Activated effector memory CD4-positive, alpha-beta T cell treated with anti-CD3 and anti-CD28 coated beads, Interleukin-2, amount 50 U/mL, for 16 hours (primary cell): ENCODE data around the gene CACHD1.

Experiments
- DNase-seq: peaks from one replicate; pipeline ENCODE4 v3.0.0-alpha.2; 2020

CACHD1 gene

DNA sequence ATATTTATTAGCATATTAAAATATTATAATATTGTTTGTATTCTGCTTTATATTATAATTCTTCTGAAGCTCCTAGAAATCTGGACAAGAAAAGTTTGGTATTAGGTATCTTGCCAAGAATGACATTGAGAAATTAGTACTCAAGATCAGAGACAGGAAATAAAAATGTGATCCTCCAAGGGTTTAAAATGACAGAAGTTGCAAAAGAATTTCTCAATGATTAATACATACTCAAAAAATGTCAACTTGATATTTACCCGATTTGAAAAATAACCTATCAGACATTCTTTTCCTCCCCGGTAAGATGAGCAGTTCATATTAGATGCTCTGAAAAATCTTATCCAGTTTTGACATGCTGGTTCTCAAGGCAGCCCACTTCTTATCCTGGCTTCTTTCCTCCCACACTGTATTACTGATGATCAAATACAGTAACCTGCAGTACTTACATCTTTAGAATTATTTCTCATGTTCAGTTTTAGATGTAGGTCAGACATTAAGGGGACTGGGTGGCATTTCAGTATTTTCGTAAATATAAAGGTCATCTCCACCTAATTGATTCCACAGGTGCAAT, 55.3 kb downstream of the CACHD1 start:
- no peak for DNase-seq

DNA sequence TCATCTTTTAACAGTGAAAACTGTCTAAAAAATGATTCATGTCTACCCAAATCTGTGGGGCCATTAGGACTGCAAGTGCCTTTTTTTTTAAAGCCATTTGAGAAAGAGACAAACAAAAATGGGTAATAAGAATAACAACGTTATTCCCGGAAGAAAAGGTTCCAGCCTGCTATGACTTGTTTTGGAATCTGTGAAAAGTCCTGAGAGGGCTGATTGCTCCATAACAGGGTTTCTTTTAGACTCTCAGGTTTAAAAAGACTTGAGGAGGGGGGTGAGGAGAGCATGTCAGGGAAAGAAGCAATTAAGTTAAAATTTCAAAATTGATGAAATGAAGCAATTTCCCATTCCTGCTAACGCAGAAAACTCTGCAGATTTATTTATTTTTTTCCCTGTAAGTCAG, 56.4 kb downstream of the CACHD1 start:
- DNase-seq: no peak

DNA sequence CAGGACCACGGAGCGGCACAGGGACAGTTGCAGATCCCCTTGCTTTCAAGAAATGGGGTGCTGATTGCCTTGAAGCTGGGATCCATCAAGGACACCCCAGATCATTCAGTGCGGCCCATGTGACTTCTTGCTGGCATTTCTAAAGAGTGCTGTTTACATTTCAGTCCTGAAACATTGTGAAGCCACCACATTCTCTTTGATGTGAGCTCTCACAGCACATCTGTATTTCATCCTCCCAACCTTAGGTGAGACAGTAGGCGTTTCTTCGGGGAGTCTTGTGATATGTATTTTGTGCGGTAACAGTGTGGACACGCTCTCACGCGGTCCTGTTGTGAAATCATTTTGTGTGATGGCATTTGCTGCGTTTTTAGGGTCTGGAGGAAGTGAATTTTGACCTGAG, 57.2 kb downstream of the CACHD1 start:
- no peak for DNase-seq

DNA sequence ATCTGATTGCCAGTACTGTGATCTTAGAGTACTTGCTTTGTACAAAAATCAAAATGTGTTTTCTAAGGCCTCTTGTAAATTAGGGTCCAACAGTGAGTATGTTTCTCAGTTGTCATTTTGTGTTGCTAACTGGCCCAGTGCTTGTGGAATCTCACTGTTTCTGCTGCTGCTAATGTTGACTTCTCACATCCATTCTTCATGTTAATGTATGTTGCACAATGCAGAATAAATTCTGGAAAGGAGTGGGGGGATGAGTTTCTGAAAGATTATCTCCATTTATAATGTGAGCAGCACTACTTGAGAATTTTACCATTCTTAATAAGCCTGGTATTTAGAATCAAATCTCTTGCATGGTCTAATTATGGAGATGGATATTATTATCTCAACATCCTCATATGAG, 57.9 kb downstream of the CACHD1 start:
- DNase-seq: no peak

DNA sequence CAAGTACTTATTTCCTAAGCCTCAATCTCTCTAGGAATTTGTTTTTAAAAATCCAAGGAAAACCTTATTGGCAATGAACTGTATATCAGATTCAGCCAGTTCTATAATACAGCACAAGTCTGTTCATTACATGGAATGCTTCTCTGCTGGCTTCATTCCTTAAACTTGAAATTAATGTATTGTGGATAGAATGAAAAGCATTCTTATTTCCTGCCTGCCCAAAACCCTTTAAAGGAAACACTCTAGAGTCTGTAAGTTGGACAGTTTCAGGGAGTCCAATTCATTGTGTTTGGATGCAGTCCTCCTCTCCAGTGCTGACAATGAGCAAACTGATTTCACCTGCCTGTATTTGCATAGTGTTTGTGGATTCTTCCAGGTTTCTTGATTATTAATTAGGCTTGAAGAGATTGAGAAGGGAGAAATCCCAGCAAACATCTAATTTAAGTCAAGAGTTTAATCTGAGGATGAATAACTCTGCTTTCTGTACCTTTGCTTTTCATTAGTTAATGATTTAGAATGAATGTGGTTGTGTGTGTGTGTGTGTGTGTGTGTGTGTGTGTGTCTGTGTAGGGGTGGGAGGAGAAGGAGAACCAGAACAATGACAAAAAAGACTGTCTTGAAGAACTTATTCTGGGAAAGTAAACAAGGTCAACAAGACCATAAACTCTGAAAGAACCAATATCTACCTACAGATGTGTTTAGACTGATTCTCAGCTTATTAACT, 61.2 kb downstream of the CACHD1 start:
- no peak for DNase-seq

GRCh38 chr1:64532646-64533045, 62.7 kb downstream of the CACHD1 start:
- DNase-seq: no peak

DNA sequence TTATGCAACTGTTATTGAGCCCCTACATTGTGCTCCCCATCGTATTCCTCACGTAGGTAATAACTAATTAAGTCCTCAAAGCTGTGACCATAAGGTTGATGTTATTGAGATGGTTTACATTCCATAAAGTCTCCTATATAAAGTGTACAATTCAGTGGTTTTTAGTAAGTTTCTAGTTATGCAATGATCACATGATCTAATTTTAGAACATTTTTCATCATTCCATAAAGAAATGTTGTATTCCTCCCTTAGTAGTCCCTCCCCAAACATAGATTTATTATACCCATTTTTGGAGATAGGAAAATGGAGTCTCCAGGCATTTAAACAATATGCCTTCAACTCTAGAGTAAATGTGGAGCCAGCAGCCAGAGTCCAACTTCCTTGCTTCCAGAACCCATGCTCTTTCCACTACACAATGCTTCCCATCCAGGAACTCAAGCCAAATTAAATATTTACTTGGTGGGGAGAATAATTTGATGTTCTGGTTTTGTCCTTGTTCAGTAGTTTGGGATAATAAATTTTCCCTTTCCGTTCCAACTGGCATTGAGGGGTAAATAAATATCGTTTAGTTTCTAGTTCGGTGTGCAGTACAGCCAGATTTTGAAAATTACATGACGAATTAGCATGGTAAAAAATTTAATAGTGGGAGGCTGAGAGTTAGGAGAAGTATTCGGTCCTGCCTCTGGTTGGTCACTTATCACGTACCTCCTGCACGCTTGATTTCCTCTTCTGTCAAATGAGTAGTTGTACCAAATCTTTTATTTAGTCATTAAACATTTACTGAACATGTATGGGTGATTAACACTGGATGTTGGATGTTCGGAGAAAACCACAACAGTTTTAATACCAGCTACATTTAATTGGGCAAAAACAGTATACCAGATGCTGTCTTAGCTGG, 66.3 kb downstream of the CACHD1 start:
- no peak for DNase-seq

DNA sequence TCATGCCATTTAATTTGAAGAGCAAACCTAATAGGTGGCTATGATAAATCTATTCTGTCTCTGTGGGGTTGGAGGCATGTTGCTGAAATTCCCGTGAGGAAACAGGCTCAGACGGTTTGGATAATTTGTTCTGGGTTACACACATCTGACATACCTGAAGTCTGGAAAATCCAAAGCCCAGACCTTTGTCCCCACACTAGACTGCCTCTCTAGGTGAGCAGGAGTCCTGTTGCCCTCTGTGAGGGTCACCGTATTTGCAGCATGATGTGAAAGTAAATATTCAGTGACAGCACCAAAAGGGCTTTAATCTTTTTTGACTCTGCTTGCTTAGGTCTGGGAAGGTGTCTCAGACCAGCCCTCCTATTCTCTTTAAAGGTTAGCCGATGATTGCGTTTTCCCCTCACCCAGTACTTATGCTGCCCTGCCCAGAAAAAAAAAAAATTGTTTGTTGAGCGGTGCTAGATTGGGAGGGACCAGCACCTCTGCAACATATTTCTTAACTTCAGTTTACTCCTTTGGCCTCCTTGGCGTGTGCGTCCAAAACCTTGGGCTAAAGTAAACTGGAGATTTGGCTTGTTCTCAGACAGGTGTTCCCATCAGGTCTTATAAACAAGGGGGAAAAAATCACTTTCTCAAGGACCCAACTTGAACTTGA, 67.0 kb downstream of the CACHD1 start:
- DNase-seq: no peak

GRCh38 chr1:64537942-64538341, 68.0 kb downstream of the CACHD1 start:
- DNase-seq: no peak

- no peak for DNase-seq
These were observed 68.5 kb downstream of the CACHD1 start for GRCh38 chr1:64538389-64538788.

- no peak for DNase-seq
These were observed 69.4 kb downstream of the CACHD1 start for GRCh38 chr1:64539289-64539688.

GRCh38 chr1:64539781-64540218, 69.9 kb downstream of the CACHD1 start:
- no peak for DNase-seq

GRCh38 chr1:64540265-64540791, 70.4 kb downstream of the CACHD1 start:
- no peak for DNase-seq

GRCh38 chr1:64542118-64542517, 72.2 kb downstream of the CACHD1 start:
- DNase-seq: no peak

DNA sequence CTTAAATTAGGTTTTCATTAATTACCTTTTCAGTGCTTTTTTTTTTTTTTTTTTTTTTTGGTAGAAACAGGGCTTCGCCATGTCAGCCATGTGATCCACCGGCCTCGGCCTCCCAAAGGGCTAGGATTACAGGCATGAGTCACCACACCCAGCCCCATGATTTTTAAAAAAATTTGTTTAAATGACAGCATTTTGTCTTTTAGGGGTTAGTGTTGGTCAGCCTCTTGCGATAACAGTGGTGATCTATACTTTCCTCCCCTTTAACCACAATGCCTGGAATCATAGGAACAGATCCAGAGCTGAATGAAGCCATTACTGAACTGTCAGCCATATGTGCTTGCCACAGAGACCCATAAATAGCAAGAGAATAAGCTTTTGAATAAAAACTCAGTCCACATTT, 73.9 kb downstream of the CACHD1 start:
- no peak for DNase-seq

GRCh38 chr1:64545118-64545843, 75.4 kb downstream of the CACHD1 start:
- DNase-seq: no peak

GRCh38 chr1:64546013-64546412, 76.1 kb downstream of the CACHD1 start:
- DNase-seq: no peak

DNA sequence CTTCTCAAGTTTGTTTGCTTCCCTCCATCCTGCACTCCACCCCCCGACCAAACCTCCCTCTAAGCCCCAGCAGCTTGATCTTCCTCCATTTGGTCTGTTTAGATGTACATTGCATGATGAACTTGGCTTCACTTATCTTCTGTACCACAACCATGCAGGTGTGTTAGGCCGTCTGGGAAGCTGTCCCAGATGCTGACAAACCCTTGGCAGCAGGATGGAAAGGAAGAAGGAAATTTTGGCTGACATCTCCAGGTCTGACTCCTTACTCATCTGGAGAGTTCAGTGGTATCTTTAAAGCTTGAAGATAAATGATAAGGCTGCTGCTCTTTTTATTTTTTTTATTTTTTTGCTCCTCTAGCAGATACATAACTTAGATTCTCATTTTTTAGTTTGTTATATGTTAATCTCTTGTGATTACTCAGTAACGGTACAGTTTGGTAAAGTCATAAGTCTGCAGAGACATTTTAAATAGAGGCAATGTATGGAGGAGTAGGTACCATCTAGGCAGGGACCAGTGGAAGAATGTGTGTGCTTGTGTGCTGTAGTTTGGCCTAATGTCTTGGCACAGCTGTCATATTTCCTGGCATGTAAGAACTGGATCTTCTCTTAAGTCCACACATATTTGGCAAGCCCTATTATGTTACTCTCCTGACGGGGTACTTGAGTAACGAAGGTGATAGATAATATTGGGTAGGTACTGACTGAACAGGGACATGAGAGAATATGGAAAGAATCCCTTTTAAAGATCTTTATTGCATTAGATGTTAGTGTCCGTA, 79.7 kb downstream of the CACHD1 start:
- no peak for DNase-seq

DNA sequence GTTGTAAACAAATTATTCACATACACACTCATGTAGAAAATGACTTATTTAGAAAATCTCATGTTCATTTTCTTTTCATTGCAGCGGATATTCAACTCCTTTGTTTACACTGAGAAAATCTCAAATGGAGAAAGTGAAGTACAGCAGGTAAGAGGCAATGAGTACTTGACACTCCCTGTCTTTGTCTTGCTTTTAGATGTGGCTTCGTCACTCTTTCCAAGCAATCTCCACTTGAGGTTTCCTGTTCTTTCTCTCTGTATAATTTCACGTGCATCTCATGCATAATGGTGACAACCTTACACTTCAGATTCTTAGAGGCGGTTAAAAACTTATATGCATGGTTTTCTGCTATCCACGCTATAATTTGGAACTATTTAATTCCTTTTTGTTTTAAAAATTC, 80.6 kb downstream of the CACHD1 start:
- no peak for DNase-seq

GRCh38 chr1:64550946-64551605, 81.1 kb downstream of the CACHD1 start:
- no peak for DNase-seq

DNA sequence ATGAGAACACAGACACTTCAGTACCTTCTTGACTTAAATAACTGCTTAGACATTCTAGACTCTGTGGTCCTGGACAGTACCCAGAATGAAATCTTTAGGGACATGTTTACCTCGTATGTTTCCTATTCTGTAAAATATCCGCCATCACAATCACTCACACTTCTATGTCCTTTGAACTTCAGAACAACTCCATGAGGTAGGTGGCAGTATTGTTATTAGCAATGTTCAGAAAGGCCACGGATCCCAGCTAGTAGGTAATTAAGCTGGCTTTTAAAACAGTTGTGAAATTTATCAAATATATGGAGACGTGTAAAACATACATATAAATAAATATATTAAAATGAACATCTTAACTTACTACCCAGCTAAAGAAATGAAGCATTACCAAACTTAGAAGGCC, 83.4 kb downstream of the CACHD1 start:
- DNase-seq: no peak
